K562 (cell line): ENCODE results near the gene HAGHL. TPM values are rescaled to one million over a fixed set of nuclear protein-coding genes. Genes with fewer than 3 reads are reported as not detected.

Source experiments
- ATAC-seq: fragments of 200-7000 bp; cut with Tn5 transposase; 3 replicates; pipeline ENCODE4 v1.9.1; 2020; ENCODE audit warnings: moderate library complexity
- BruUV-seq: library from RNA; stranded (reverse); fragments of 400-500 nt; replicated peaks from 2 replicates; lab custom pipeline; 2021; lab: Mats Ljungman, UMichigan
- CTCF ChIA-PET: fragments of 300-600 bp; formaldehyde crosslinking; extraction: SDS; loops from one replicate; lab custom pipeline; 2021; ENCODE audit warnings: low intra/inter-chr PET ratio; lab: Yijun Ruan, JAX
- POLR2A ChIA-PET: fragments of 300-600, 350-650 bp; sonication (Branson Sonifier 250); formaldehyde crosslinking; extraction: SDS; loops from one replicate; lab custom pipeline; 2021; ENCODE audit warnings: antibody characterized with exemption, inconsistent platforms; lab: Yijun Ruan, JAX
- DNase-seq, 4 experiments: peaks; one replicate each; pipeline versions ENCODE4 v3.0.0 to v3.0.0-alpha.2; 2011 to 2018; ENCODE audit warnings: low spot score in 3 of 4, mixed read lengths in 3 of 4; ENCODE audit errors: extremely low read depth in 1 of 4
- FAIRE-seq: peaks from 2 replicates; lab custom pipeline; 2011; peaks lifted over from hg19 to GRCh38; lab: Jason Lieb, UNC
- H2AFZ ChIP-seq: 2 replicates; pipeline ENCODE4 v1.6.0; 2011; ENCODE audit warnings: low read depth, low read length, control low read depth, inconsistent platforms
- H3K27ac ChIP-seq: fragments of 200-600 bp; 3 replicates; pipeline ENCODE4 v1.8.0; 2011; ENCODE audit warnings: low read depth, mild to moderate bottlenecking, control low read depth, inconsistent platforms, low read length, moderate library complexity, mixed read lengths; ENCODE audit errors: extremely low read depth
- H3K27me3 ChIP-seq, 2 experiments: fragments of 300-600 bp in 1 of 2; 2 replicates in 1 of 2; 3 replicates in 1 of 2; pipeline versions ENCODE4 v1.6.0 to v1.8.0; 2011; ENCODE audit warnings: inconsistent platforms in 2 of 2, low read length in 2 of 2, mild to moderate bottlenecking in 1 of 2, mixed read lengths in 1 of 2, moderate library complexity in 1 of 2; ENCODE audit not compliant: control insufficient read depth in 2 of 2, insufficient read depth in 2 of 2
- H3K36me3 ChIP-seq: fragments of 300-600 bp; 3 replicates; pipeline ENCODE4 v1.8.0; 2011; ENCODE audit warnings: mild to moderate bottlenecking, low read length, inconsistent platforms; ENCODE audit not compliant: control insufficient read depth, insufficient read depth
- H3K4me1 ChIP-seq, 2 experiments: fragments of 200-600 bp in 1 of 2; replicated peaks in 1 of 2; 2 replicates in 1 of 2; 3 replicates in 1 of 2; pipeline versions ENCODE4 v1.5.1 to v1.8.0; 2011; ENCODE audit warnings: inconsistent platforms in 2 of 2, low read length in 2 of 2, mild to moderate bottlenecking in 1 of 2, mixed read lengths in 1 of 2, moderate library complexity in 1 of 2; ENCODE audit not compliant: control insufficient read depth in 2 of 2, insufficient read depth in 2 of 2
- H3K4me2 ChIP-seq: 2 replicates; pipeline ENCODE4 v1.6.1; 2011; ENCODE audit warnings: low read length, control low read depth, inconsistent platforms, mixed read lengths; ENCODE audit not compliant: insufficient read depth
- H3K4me3 ChIP-seq: fragments of 200-600 bp; sonication (generic), shearing (Covaris generic); 2 replicates; pipeline ENCODE4 v1.5.1; 2016; ENCODE audit warnings: control low read depth, inconsistent platforms
- H3K79me2 ChIP-seq: fragments of 200-600 bp; 3 replicates; pipeline ENCODE4 v1.8.0; 2011; ENCODE audit warnings: low read length, inconsistent platforms; ENCODE audit not compliant: control insufficient read depth, insufficient read depth
- H3K9ac ChIP-seq, 2 experiments: 2 replicates each; pipeline versions ENCODE4 v1.6.0 to v1.6.1; 2011; ENCODE audit warnings: low read depth in 2 of 2, low read length in 2 of 2, control low read depth in 1 of 2, inconsistent platforms in 1 of 2, mild to moderate bottlenecking in 1 of 2, mixed read lengths in 1 of 2; ENCODE audit not compliant: insufficient read depth in 1 of 2
- H3K9me1 ChIP-seq: one replicate; pipeline ENCODE4 v1.6.0; 2011; ENCODE audit warnings: inconsistent platforms, mild to moderate bottlenecking, low read length, moderate library complexity; ENCODE audit not compliant: control insufficient read depth, insufficient read depth
- H3K9me3 ChIP-seq: replicated peaks from 2 replicates; pipeline ENCODE4 v1.5.1; 2011; ENCODE audit warnings: low read depth, low read length, inconsistent platforms; ENCODE audit not compliant: control insufficient read depth, insufficient read depth
- H4K20me1 ChIP-seq: replicated peaks from 2 replicates; pipeline ENCODE4 v1.6.1; 2011; ENCODE audit warnings: low read length, inconsistent platforms, mixed read lengths; ENCODE audit not compliant: control insufficient read depth, insufficient read depth
- EHMT2 ChIP-seq: fragments of 450-650 bp; IDR thresholded peaks from 2 replicates; pipeline ENCODE4 v1.6.1; 2018; ENCODE audit warnings: antibody characterized with exemption
- FIP1L1 ChIP-seq: fragments of 200-400 bp; formaldehyde crosslinking; IDR thresholded peaks from 2 replicates; pipeline ENCODE4 v1.6.1; 2018; ENCODE audit warnings: mild to moderate bottlenecking, low read depth, low read length; ENCODE audit not compliant: poor library complexity, severe bottlenecking
- FOXA3 ChIP-seq, 2 experiments: fragments of 450-650 bp in 1 of 2; sonication (generic) in 1 of 2; formaldehyde crosslinking; IDR thresholded peaks in 1 of 2; conservative IDR thresholded peaks in 1 of 2; 2 replicates each; pipeline versions ENCODE4 v1.4.0 to v1.8.0; 2020 to 2022; ENCODE audit warnings: mild to moderate bottlenecking in 2 of 2, missing genetic modification reagents in 1 of 2
- HNRNPH1 ChIP-seq: fragments of 200-400 bp; formaldehyde crosslinking; optimal IDR thresholded peaks from 2 replicates; pipeline ENCODE3; 2017; ENCODE audit warnings: low read depth, mild to moderate bottlenecking, low read length, moderate library complexity
- MIER1 ChIP-seq: fragments of 450-650 bp; IDR thresholded peaks from 2 replicates; pipeline ENCODE4 v1.6.1; 2016; ENCODE audit warnings: antibody characterized with exemption, mild to moderate bottlenecking, low read depth
- PRPF4 ChIP-seq: fragments of 200-400 bp; formaldehyde crosslinking; IDR thresholded peaks from one replicate; pipeline ENCODE4 v1.6.1; 2017; ENCODE audit warnings: low read length, low read depth, mild to moderate bottlenecking; ENCODE audit not compliant: insufficient read depth, poor library complexity, severe bottlenecking
- WGBS: fragments of 100-300 bp; shearing (Covaris generic); methylation state at CpG from one replicate; pipeline ENCODE4 v1.1.6; 2016; ENCODE audit warnings: low coverage, mixed read lengths; ENCODE audit not compliant: insufficient coverage; ENCODE audit errors: missing lambda C conversion rate; 5-methylcytosine and 5-hydroxymethylcytosine counted together
- in situ Hi-C: fragments of 300-500 bp; cut with MboI; formaldehyde crosslinking; loops from 4 replicates; pipeline ENCODE4 v1.15.0; 2018; ENCODE audit warnings: inconsistent platforms, mixed read lengths
- intact Hi-C: fragments of 100-400 bp; cut with micrococcal nuclease; formaldehyde crosslinking; loops from 2 replicates; pipeline ENCODE4 v1.14.2; 2022
- polyA plus RNA-seq, 8 experiments: library from polyadenylated mRNA; depleted of rRNA in 4 of 8; stranded (reverse) in 5 of 8; unstranded in 3 of 8; fragments of >200 nt; fragmentation: Nextera tagmentation in 2 of 8; fragmentation: Illumina TruSeq in 1 of 8; extraction: Ambion mirVana in 2 of 8; extraction: Trizol in 1 of 8; gene quantifications; 2 replicates each; pipeline versions ENCODE4 v1.2.1 to v1.2.3, GENCODE V29; 2011 to 2014; ENCODE audit warnings: inconsistent platforms in 1 of 8, missing spikeins in 1 of 8
- total RNA-seq, 7 experiments: library from RNA; depleted of rRNA in 6 of 7; stranded (reverse); fragments of >200 nt in 6 of 7; fragmentation: Illumina TruSeq in 2 of 7; extraction: Trizol in 2 of 7; gene quantifications; 2 replicates each; pipeline versions ENCODE4 v1.2.1 to v1.2.3, GENCODE V29; 2011 to 2021; ENCODE audit warnings: low replicate concordance in 1 of 7
- TF ChIP-seq, protein P1 (sequence below), 2 experiments: fragments of 450-650 bp; formaldehyde crosslinking in 1 of 2; IDR thresholded peaks; 2 replicates each; pipeline versions ENCODE4 v1.4.0 to v1.6.1; 2014 to 2020; ENCODE audit warnings: mild to moderate bottlenecking in 2 of 2, borderline replicate concordance in 1 of 2, low read depth in 1 of 2

Gene HAGHL
- total and polyA plus RNA-seq, 9 of the 15 experiments (the other 6 are each of a cell fraction or from before 2014, with no cell fraction given) = 0.31 to 83.4 (median 20.7) TPM

GRCh38 chr16:704552-705380 is 22.1 kb upstream of the HAGHL start:
- FAIRE-seq (no peak), DNase-seq (no peak), ATAC-seq (peak; percentile 23; the same call in 2 of the 3 replicates)
- intact Hi-C loops = no loop called here
- Histone ChIP-seq H3K27me3 (peaks cover 8 to 59% of the 10 kb centered on the region in 2 experiments; a peak in 4 of 5 replicates), H3K27ac (no peak overlapping the region), H3K4me3 (no peak overlapping the region), H2AFZ (no peak overlapping the region), H3K36me3 (no peaks in the 10 kb centered on the region), H4K20me1 (peaks cover 41% of the 10 kb centered on the region), H3K4me2 (no peak overlapping the region), H3K9ac (0 out of 4 replicates have a peak overlapping the region, but pooled peaks of 1 of the 2 experiments have one; percentile 26), H3K4me1 (peaks cover 0 to 65% of the 10 kb centered on the region in 2 experiments; a peak in 3 of 5 replicates), H3K9me1 (peaks cover 6% of the 10 kb centered on the region), H3K9me3 (no peaks in the 10 kb centered on the region), H3K79me2 (no peaks in the 10 kb centered on the region)
- in situ Hi-C loops = no loop called here
- POLR2A ChIA-PET = interaction anchor here (1.1 to 1.4 kb wide), 2 partner anchors 16 to 36 kb away, joined by 3 to 5 read pairs; partner anchors contain the start of genes ANTKMT and CIAO3
- TF ChIP-seq PRPF4 (no peak), EHMT2 (peak; percentile 73; the same call in 1 of the 2 replicates), MIER1 (0 out of 2 replicates have a peak, but pooled peaks have one; percentile 29), FOXA3 (CRISPR knock-in tag; conservative IDR thresholded peaks at IDR 0.05 in 1 of 2, IDR thresholded peaks at IDR 0.05 in 1 of 2) (no peak), HNRNPH1 (no peak), FIP1L1 (peak; percentile 34)
- TF ChIP-seq, protein P1, sequence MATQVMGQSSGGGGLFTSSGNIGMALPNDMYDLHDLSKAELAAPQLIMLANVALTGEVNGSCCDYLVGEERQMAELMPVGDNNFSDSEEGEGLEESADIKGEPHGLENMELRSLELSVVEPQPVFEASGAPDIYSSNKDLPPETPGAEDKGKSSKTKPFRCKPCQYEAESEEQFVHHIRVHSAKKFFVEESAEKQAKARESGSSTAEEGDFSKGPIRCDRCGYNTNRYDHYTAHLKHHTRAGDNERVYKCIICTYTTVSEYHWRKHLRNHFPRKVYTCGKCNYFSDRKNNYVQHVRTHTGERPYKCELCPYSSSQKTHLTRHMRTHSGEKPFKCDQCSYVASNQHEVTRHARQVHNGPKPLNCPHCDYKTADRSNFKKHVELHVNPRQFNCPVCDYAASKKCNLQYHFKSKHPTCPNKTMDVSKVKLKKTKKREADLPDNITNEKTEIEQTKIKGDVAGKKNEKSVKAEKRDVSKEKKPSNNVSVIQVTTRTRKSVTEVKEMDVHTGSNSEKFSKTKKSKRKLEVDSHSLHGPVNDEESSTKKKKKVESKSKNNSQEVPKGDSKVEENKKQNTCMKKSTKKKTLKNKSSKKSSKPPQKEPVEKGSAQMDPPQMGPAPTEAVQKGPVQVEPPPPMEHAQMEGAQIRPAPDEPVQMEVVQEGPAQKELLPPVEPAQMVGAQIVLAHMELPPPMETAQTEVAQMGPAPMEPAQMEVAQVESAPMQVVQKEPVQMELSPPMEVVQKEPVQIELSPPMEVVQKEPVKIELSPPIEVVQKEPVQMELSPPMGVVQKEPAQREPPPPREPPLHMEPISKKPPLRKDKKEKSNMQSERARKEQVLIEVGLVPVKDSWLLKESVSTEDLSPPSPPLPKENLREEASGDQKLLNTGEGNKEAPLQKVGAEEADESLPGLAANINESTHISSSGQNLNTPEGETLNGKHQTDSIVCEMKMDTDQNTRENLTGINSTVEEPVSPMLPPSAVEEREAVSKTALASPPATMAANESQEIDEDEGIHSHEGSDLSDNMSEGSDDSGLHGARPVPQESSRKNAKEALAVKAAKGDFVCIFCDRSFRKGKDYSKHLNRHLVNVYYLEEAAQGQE (IDR thresholded peaks at IDR 0.05; ENCODE audit: borderline replicate concordance) = peak; percentile 81
- TF ChIP-seq, protein P1 (CRISPR knock-in tag; IDR thresholded peaks at IDR 0.05; ENCODE audit: low read depth) = 0 out of 2 replicates have a peak, but pooled peaks have one; percentile 56
- WGBS = 38% methylated on average over 37 of the region's 50 CpGs
- BruUV-seq = no TSS peak
- CTCF ChIA-PET = no interaction called here
